GM12891 (cell line): ENCODE measurements around the gene USP32.

Experiments used
- PAX5 ChIP-seq: IDR thresholded peaks from 2 replicates; pipeline ENCODE4 v1.6.1; 2011; ENCODE audit warnings: low read length, moderate library complexity, mild to moderate bottlenecking; ENCODE audit not compliant: insufficient read depth, severe bottlenecking
- POLR2A ChIP-seq: IDR thresholded peaks from 2 replicates; pipeline ENCODE4 v1.6.1; 2011; ENCODE audit warnings: low read depth, low read length, control low read depth
- POLR2AphosphoS5 ChIP-seq: IDR thresholded peaks from 2 replicates; pipeline ENCODE4 v1.6.1; 2011; ENCODE audit warnings: low read depth, low read length, control low read depth
- TAF1 ChIP-seq: IDR thresholded peaks from 2 replicates; pipeline ENCODE4 v1.6.1; 2011; ENCODE audit warnings: low read depth, low read length, control low read depth

DNA sequence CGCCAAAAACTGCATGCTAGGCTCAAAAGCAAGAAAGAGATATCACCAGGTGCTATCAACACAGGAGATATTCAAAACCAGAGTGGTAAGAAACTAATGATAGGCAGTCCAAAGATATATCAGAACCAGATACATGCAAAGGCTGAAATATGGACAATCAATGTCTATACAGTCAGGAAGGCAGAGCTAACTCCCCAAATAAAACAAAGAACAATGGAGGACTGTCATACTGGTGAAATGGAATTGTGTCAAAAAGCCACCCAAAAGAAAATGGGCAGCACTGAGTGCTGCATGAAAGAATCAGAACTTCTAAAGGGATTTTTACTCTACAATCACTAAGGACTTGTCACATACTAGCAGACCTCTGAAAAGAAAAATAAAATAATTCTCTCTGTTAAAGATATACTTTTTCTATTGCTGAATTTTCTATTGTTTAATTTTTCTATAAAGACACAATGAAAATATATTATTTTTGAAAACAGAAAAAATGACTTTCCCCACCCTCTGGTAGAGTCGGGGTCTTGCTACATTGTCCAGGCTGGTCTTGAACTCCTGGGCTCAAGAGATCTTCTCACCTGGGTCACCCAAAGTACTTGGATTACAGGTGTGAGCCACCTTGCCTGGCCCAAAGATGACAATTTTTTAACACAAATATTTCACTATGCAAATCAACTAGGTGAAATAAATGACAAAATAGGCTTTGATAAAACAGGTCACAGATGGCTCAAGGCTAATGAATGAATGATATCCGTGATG, 98.2 kb downstream of the USP32 start:
- TF ChIP-seq POLR2A (no peak), TAF1 (no peak), POLR2AphosphoS5 (no peak), PAX5 (no peak)
